Activated CD8-positive, alpha-beta T cell treated with anti-CD3 and anti-CD28 coated beads for 36 hours (primary cell): ENCODE measurements around the gene NEDD9. TPM values are rescaled to one million over a fixed set of nuclear protein-coding genes. Genes with fewer than 3 reads are reported as not detected.

Experiments
- ATAC-seq: fragments of 200-7000 bp; cut with Tn5 transposase; one replicate; pipeline ENCODE4 v1.10.0; 2021; ENCODE audit warnings: mild to moderate bottlenecking, moderate library complexity
- CTCF ChIA-PET: fragments of 350-600 bp; sonication (Branson Sonifier 250); formaldehyde crosslinking; loops from one replicate; lab custom pipeline; 2021; ENCODE audit warnings: antibody characterized with exemption; lab: Charles Lee
- POLR2A ChIA-PET: fragments of 350-600 bp; sonication (Branson Sonifier 250); formaldehyde crosslinking; loops from one replicate; lab custom pipeline; 2021; ENCODE audit warnings: antibody characterized with exemption; lab: Charles Lee
- DNase-seq: peaks from one replicate; pipeline ENCODE4 v3.0.0-alpha.2; 2020
- H3K27ac Mint-ChIP-seq: one replicate; pipeline ENCODE4 v1.8.0; 2021; ENCODE audit warnings: mild to moderate bottlenecking, mixed read lengths
- H3K27me3 Mint-ChIP-seq: one replicate; pipeline ENCODE4 v1.8.0; 2021; ENCODE audit warnings: mixed read lengths
- H3K36me3 Mint-ChIP-seq: one replicate; pipeline ENCODE4 v1.8.0; 2021; ENCODE audit warnings: low read depth, mixed read lengths
- H3K4me1 Mint-ChIP-seq: one replicate; pipeline ENCODE4 v1.8.0; 2021; ENCODE audit warnings: low read depth, mixed read lengths
- H3K4me3 Mint-ChIP-seq: one replicate; pipeline ENCODE4 v1.8.0; 2021; ENCODE audit warnings: mild to moderate bottlenecking, moderate library complexity, mixed read lengths
- H3K9me3 Mint-ChIP-seq: one replicate; pipeline ENCODE4 v1.8.0; 2021; ENCODE audit warnings: mixed read lengths
- CTCF ChIP-seq: fragments of 200-600 bp; IDR thresholded peaks from one replicate; pipeline ENCODE4 v1.8.0; 2022; ENCODE audit warnings: antibody characterized with exemption, mild to moderate bottlenecking
- intact Hi-C: fragments of 100-400 bp; cut with micrococcal nuclease; formaldehyde crosslinking; loops from one replicate; pipeline ENCODE4 v1.10.0; 2022
- total RNA-seq, 2 experiments: library from RNA; stranded (reverse); gene quantifications; one replicate each; pipeline ENCODE4 v1.2.3, GENCODE V29; 2021

NEDD9 gene
- total RNA-seq, 2 experiments from 2014 or later, result 26.6 to 29.7 TPM

DNA sequence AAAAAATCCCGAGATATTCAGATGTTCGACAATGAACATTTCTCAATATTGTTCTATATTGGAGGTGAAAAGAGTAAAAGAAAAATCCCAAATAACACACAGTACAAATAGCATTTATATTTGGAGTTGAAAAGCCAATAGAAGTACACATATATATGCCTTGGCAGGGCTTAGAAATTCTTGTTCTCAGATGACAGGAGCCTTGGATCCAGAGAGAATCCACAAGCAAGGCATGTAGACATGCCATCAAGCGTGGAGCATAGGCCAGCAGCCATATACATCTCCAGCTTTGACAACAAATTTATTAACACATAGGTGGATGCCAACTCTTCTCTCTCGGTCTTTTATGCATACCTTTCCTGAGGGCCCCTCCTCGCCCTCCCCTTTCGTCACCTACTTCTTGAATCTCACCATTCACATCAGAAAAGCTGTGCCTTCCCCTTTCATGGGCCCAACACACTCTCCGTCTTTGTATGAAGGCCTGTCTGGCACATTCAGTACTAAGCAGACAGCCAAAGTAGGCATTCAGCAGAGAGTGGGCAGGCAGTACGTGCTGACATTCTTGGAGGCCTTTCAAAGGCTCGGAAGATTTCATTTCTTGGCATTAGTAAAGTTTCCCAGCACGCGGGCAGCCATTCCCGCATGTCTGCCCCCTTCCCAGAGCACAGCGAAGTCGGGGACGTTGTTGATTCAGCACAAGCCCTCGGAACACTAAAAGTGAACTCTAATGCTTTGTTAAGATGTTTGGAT is 18.2 kb downstream of the NEDD9 start:
- intact Hi-C loops, result no loop called here
- no peak for TF ChIP-seq CTCF
- ChIA-PET CTCF (no interaction called here), POLR2A (interaction anchor here (0.7 kb wide), 1 partner anchor 19 kb away, joined by 3 read pairs; the partner anchor contains the start of gene NEDD9)
- H3K9me3 Mint-ChIP-seq, result no peaks in the 10 kb centered on the region
- H3K36me3 Mint-ChIP-seq, result peaks cover 33% of the 10 kb centered on the region
- no peak for ATAC-seq
- H3K27ac Mint-ChIP-seq, result no peak overlapping the region
- no peak overlapping the region for H3K4me3 Mint-ChIP-seq
- no peak for DNase-seq
- H3K27me3 Mint-ChIP-seq, result no peaks in the 10 kb centered on the region
- H3K4me1 Mint-ChIP-seq, result peaks cover 56% of the 10 kb centered on the region

GRCh38 chr6:11213422-11214021 is 18.9 kb downstream of the NEDD9 start:
- peaks cover 53% of the 10 kb centered on the region for H3K4me1 Mint-ChIP-seq
- H3K27ac Mint-ChIP-seq, result no peak overlapping the region
- no peaks in the 10 kb centered on the region for H3K9me3 Mint-ChIP-seq
- intact Hi-C loops, result no loop called here
- DNase-seq (no peak), ATAC-seq (no peak)
- peaks cover 33% of the 10 kb centered on the region for H3K36me3 Mint-ChIP-seq
- no peaks in the 10 kb centered on the region for H3K27me3 Mint-ChIP-seq
- POLR2A ChIA-PET, result interaction anchor here (0.7 to 1.7 kb wide), 3 partner anchors 9 to 19 kb away, joined by 3 read pairs; partner anchors contain the start of gene NEDD9
- no peak overlapping the region for H3K4me3 Mint-ChIP-seq
- TF ChIP-seq CTCF, result no peak
- CTCF ChIA-PET, result interaction anchor here (1.0 kb wide), 1 partner anchor 41 kb away, joined by 3 read pairs; no protein-coding TSS in a partner anchor

DNA sequence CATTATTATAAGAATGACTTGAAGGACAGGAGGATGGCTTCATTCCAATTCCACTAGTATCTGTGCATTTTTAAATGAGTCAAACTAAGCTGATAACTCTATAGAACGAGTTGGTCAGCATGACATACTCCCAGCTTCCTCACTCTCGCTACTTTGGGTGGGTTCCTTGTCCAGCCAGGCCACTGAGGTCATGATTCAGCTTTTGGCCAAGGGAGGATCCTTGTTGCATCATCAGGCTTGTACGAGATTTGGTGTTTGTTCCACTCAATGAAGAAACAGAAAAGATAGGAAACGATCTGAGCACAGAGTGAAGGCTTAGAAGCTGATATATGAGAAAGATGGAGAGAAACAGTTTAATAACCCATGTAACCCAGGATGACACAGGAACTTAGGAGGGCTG is 19.8 kb downstream of the NEDD9 start:
- ChIA-PET POLR2A (interaction anchor here (1.0 to 1.7 kb wide), 2 partner anchors 10 kb away, joined by 3 read pairs; no protein-coding TSS in a partner anchor), CTCF (interaction anchor here (1.5 kb wide), 1 partner anchor 283 kb away, joined by 4 read pairs; no protein-coding TSS in a partner anchor)
- no peak for TF ChIP-seq CTCF
- Mint-ChIP-seq H3K27me3 (no peaks in the 10 kb centered on the region), H3K27ac (peak overlapping the region; percentile 18), H3K36me3 (peaks cover 35% of the 10 kb centered on the region), H3K9me3 (no peaks in the 10 kb centered on the region), H3K4me3 (no peak overlapping the region), H3K4me1 (peaks cover 54% of the 10 kb centered on the region)
- intact Hi-C loops, result no loop called here
- DNase-seq, result no peak
- no peak for ATAC-seq

DNA sequence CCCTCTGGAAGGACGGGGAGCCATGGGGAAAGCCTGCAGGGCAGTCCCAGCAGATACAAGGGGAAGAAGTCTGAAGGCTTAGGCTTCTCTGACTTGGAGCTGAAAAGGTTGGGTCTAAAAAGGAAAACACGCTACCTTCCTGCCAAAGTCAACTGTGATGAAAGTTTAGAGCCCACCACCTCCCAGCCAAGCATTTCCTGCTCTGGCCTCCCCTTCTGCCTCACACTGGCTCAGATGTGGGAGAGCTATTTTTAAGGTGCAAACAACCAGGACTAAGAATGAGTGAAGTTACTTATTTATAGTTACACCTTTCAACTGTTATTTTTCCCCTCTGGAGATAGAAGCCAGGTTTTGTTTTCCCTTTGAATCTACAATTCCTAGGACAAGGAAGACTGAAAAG is 21.2 kb downstream of the NEDD9 start:
- Mint-ChIP-seq H3K27me3 (no peaks in the 10 kb centered on the region), H3K4me3 (no peak overlapping the region), H3K4me1 (peaks cover 55% of the 10 kb centered on the region), H3K27ac (peak overlapping the region; percentile 40), H3K9me3 (no peaks in the 10 kb centered on the region), H3K36me3 (peaks cover 48% of the 10 kb centered on the region)
- ATAC-seq (no peak), DNase-seq (no peak)
- no peak for TF ChIP-seq CTCF
- intact Hi-C loops, result no loop called here
- POLR2A ChIA-PET, result interaction anchor here (1.0 kb wide), 1 partner anchor 13 kb away, joined by 4 read pairs; no protein-coding TSS in a partner anchor
- CTCF ChIA-PET, result interaction anchor here (1.3 to 1.5 kb wide), 2 partner anchors 9 to 284 kb away, joined by 4 read pairs; no protein-coding TSS in a partner anchor
